H1 (cell line): ENCODE results near the gene CDCP1. TPM values are rescaled to one million over a fixed set of nuclear protein-coding genes. Genes with fewer than 3 reads are reported as not detected.

Experiments used
- CTCF ChIA-PET: fragments of 300-600 bp; sonication (Branson Sonifier 250); formaldehyde crosslinking; loops from one replicate; lab custom pipeline; 2021; ENCODE audit not compliant: partially characterized antibody; lab: Charles Lee
- POLR2A ChIA-PET: fragments of 300-600 bp; sonication (Branson Sonifier 250); formaldehyde crosslinking; loops from one replicate; lab custom pipeline; 2021; ENCODE audit warnings: inconsistent platforms; ENCODE audit not compliant: partially characterized antibody; lab: Charles Lee
- DNase-seq, 2 experiments: peaks; one replicate each; pipeline versions ENCODE4 v3.0.0 to v3.0.0-alpha.2; 2010 to 2022; ENCODE audit warnings: low spot score in 2 of 2, low read depth in 1 of 2, mixed read lengths in 1 of 2
- FAIRE-seq: peaks from 2 replicates; lab custom pipeline; 2011; peaks lifted over from hg19 to GRCh38; lab: Jason Lieb, UNC
- H2AFZ ChIP-seq: 2 replicates; pipeline ENCODE4 v1.8.1; 2012; ENCODE audit warnings: low read length, inconsistent platforms
- H2AK5ac ChIP-seq: 2 replicates; pipeline ENCODE4 v1.6.1; 2013; ENCODE audit warnings: low read depth, low read length
- H2BK120ac ChIP-seq: replicated peaks from 2 replicates; pipeline ENCODE3; 2013; ENCODE audit warnings: low read depth, low read length, inconsistent platforms
- H2BK12ac ChIP-seq: 2 replicates; pipeline ENCODE4 v1.6.1; 2013; ENCODE audit warnings: low read depth, low read length
- H2BK15ac ChIP-seq: 2 replicates; pipeline ENCODE4 v1.6.1; 2013; ENCODE audit warnings: low read length
- H2BK20ac ChIP-seq: 2 replicates; pipeline ENCODE4 v1.6.1; 2013; ENCODE audit warnings: low read length
- H2BK5ac ChIP-seq: 2 replicates; pipeline ENCODE4 v1.6.1; 2013; ENCODE audit warnings: low read depth, low read length
- H3K14ac ChIP-seq: 2 replicates; pipeline ENCODE4 v1.6.1; 2013; ENCODE audit warnings: inconsistent platforms; ENCODE audit not compliant: insufficient read length
- H3K18ac ChIP-seq: 2 replicates; pipeline ENCODE4 v1.6.1; 2013; ENCODE audit warnings: low read length; ENCODE audit errors: extremely low read depth
- H3K23ac ChIP-seq: 2 replicates; pipeline ENCODE4 v1.6.1; 2013; ENCODE audit warnings: inconsistent platforms; ENCODE audit not compliant: insufficient read length
- H3K23me2 ChIP-seq: 2 replicates; pipeline ENCODE4 v1.6.1; 2013; ENCODE audit warnings: low read depth, low read length
- H3K27ac ChIP-seq: 2 replicates; pipeline ENCODE4 v1.6.1; 2011; ENCODE audit warnings: low read depth, low read length, inconsistent platforms
- H3K27me3 ChIP-seq, 4 experiments: replicated peaks in 1 of 4; 1 replicate in 1 of 4; 2 replicates in 3 of 4; pipeline versions ENCODE4 v1.6.1 to v1.8.1; 2011 to 2013; ENCODE audit warnings: low read length in 3 of 4, mild to moderate bottlenecking in 3 of 4, inconsistent platforms in 2 of 4, mixed read lengths in 2 of 4, moderate library complexity in 1 of 4; ENCODE audit not compliant: control insufficient read depth in 3 of 4, insufficient read depth in 3 of 4; ENCODE audit errors: extremely low read depth in 1 of 4
- H3K36me3 ChIP-seq, 4 experiments: 2 replicates each; pipeline versions ENCODE4 v1.6.1 to v1.8.1; 2011 to 2013; ENCODE audit warnings: mild to moderate bottlenecking in 4 of 4, low read length in 3 of 4, moderate library complexity in 2 of 4, control low read depth in 1 of 4, inconsistent platforms in 1 of 4; ENCODE audit not compliant: insufficient read depth in 4 of 4, control insufficient read depth in 2 of 4
- H3K4ac ChIP-seq: replicated peaks from 2 replicates; pipeline ENCODE3; 2013; ENCODE audit warnings: low read length, low read depth, mixed read lengths, inconsistent platforms; ENCODE audit not compliant: insufficient read length
- H3K4me1 ChIP-seq, 4 experiments: replicated peaks in 1 of 4; 1 replicate in 1 of 4; 2 replicates in 3 of 4; pipeline versions ENCODE4 v1.6.1 to v1.8.1; 2011 to 2013; ENCODE audit warnings: low read length in 3 of 4, inconsistent platforms in 2 of 4, mixed read lengths in 1 of 4; ENCODE audit not compliant: insufficient read depth in 4 of 4, control insufficient read depth in 3 of 4
- H3K4me2 ChIP-seq, 2 experiments: 2 replicates each; pipeline versions ENCODE4 v1.6.1 to v1.8.1; 2011 to 2013; ENCODE audit warnings: low read depth in 2 of 2, low read length in 2 of 2, control low read depth in 1 of 2, inconsistent platforms in 1 of 2, mild to moderate bottlenecking in 1 of 2; ENCODE audit not compliant: insufficient read depth in 1 of 2
- H3K4me3 ChIP-seq, 4 experiments: fragments of 200-600, 300-600 bp in 1 of 4; sonication (generic), shearing (Covaris generic), sonication (Bioruptor Twin) in 1 of 4; 2 replicates each; pipeline versions ENCODE4 v1.5.1 to v1.8.1; 2011 to 2016; ENCODE audit warnings: low read length in 4 of 4, low read depth in 3 of 4, control low read depth in 2 of 4, inconsistent platforms in 2 of 4, mild to moderate bottlenecking in 2 of 4, mixed read lengths in 1 of 4, moderate library complexity in 1 of 4; ENCODE audit not compliant: insufficient read depth in 2 of 4; ENCODE audit errors: extremely low read depth in 1 of 4
- H3K56ac ChIP-seq: replicated peaks from 2 replicates; pipeline ENCODE3; 2013; ENCODE audit warnings: low read depth, mild to moderate bottlenecking, mixed read lengths, low read length, inconsistent platforms; ENCODE audit not compliant: insufficient read length
- H3K79me1 ChIP-seq: 2 replicates; pipeline ENCODE4 v1.6.1; 2013; ENCODE audit warnings: low read depth, low read length, control low read depth
- H3K79me2 ChIP-seq, 2 experiments: 2 replicates each; pipeline versions ENCODE4 v1.6.1 to v1.8.1; 2012 to 2013; ENCODE audit warnings: low read length in 2 of 2, mild to moderate bottlenecking in 2 of 2, inconsistent platforms in 1 of 2; ENCODE audit not compliant: insufficient read depth in 2 of 2, control insufficient read depth in 1 of 2
- H3K9ac ChIP-seq, 4 experiments: replicated peaks in 1 of 4; 1 replicate in 1 of 4; 2 replicates in 3 of 4; pipeline versions ENCODE4 v1.6.1 to v1.8.1; 2011 to 2013; ENCODE audit warnings: low read depth in 3 of 4, low read length in 3 of 4, control low read depth in 2 of 4, mild to moderate bottlenecking in 2 of 4, moderate library complexity in 2 of 4, inconsistent platforms in 1 of 4; ENCODE audit errors: extremely low read depth in 1 of 4
- H3K9me3 ChIP-seq, 2 experiments: 2 replicates each; pipeline versions ENCODE4 v1.6.1 to v1.8.1; 2012 to 2013; ENCODE audit warnings: mild to moderate bottlenecking in 2 of 2, moderate library complexity in 2 of 2, control low read depth in 1 of 2, inconsistent platforms in 1 of 2, low read depth in 1 of 2, low read length in 1 of 2, mixed read lengths in 1 of 2; ENCODE audit not compliant: insufficient read depth in 2 of 2
- H4K20me1 ChIP-seq, 2 experiments: replicated peaks in 1 of 2; 2 replicates each; pipeline versions ENCODE3 to v1.8.1; 2011 to 2013; ENCODE audit warnings: inconsistent platforms in 2 of 2, low read length in 2 of 2, mild to moderate bottlenecking in 1 of 2; ENCODE audit not compliant: insufficient read depth in 2 of 2, control insufficient read depth in 1 of 2
- H4K5ac ChIP-seq: 2 replicates; pipeline ENCODE4 v1.6.1; 2013; ENCODE audit warnings: low read length, low read depth, mixed read lengths, inconsistent platforms; ENCODE audit not compliant: insufficient read length
- H4K8ac ChIP-seq: 2 replicates; pipeline ENCODE4 v1.8.0; 2013; ENCODE audit warnings: mild to moderate bottlenecking, moderate library complexity, low read length, inconsistent platforms; ENCODE audit not compliant: insufficient read depth; ENCODE audit errors: extremely low read depth
- H4K91ac ChIP-seq: replicated peaks from 2 replicates; pipeline ENCODE3; 2013; ENCODE audit warnings: low read length, mixed read lengths, inconsistent platforms; ENCODE audit not compliant: insufficient read length
- WGBS, 2 experiments: shearing (Covaris generic) in 1 of 2; methylation state at CpG; one replicate each; pipeline versions ENCODE4 v1.1.6 to v1.1.7; 2013 to 2015; ENCODE audit warnings: low lambda C conversion rate in 2 of 2, mixed read lengths in 2 of 2, inconsistent platforms in 1 of 2, low coverage in 1 of 2, missing lambda C conversion rate in 1 of 2; ENCODE audit not compliant: insufficient replicate concordance in 2 of 2, insufficient coverage in 1 of 2, insufficient read length in 1 of 2; ENCODE audit errors: extremely low coverage in 1 of 2, missing lambda C conversion rate in 1 of 2; 5-methylcytosine and 5-hydroxymethylcytosine counted together
- polyA plus RNA-seq, 7 experiments: library from polyadenylated mRNA; depleted of rRNA in 3 of 7; stranded (reverse) in 5 of 7; unstranded in 2 of 7; fragments of >200 nt in 5 of 7; fragments of 200-250 nt in 2 of 7; gene quantifications; 1 replicate in 5 of 7; 2 replicates in 1 of 7; 4 replicates in 1 of 7; pipeline versions ENCODE4 v1.2.1 to v1.2.3, GENCODE V29; 2011 to 2013; ENCODE audit warnings: missing spikeins in 2 of 7, mixed read lengths in 2 of 7
- total RNA-seq: library from RNA; stranded (reverse); fragmentation: NEBNext Ultra II Directional; extraction: Animal tissue kit (Norgen Biotek cat#: 25700); gene quantifications from 2 replicates; pipeline ENCODE4 v1.2.1, GENCODE V29; 2021

CDCP1 gene
- total and polyA plus RNA-seq, 2 of the 8 experiments (the other 6 are each of a cell fraction or from before 2014, with no cell fraction given) = 10.0 to 23.3 TPM

- peaks cover 5 to 7% of the 10 kb centered on the region in 2 experiments for H4K20me1 ChIP-seq
- H3K18ac ChIP-seq = peak overlapping the region; percentile 13; the same call in 1 of the 2 replicates
- H3K14ac ChIP-seq = no peak overlapping the region
- H2BK20ac ChIP-seq = peak overlapping the region; percentile 29
- H2AFZ ChIP-seq = 0 out of 2 replicates have a peak overlapping the region, but pooled peaks have one; percentile 38
- H3K23ac ChIP-seq = no peak overlapping the region
- no peak for DNase-seq
- H3K4ac ChIP-seq = no peak overlapping the region
- H3K4me2 ChIP-seq = peak overlapping the region; percentile 38 to 52; a peak in 3 of 4 replicates
- no peak overlapping the region for H3K56ac ChIP-seq
- H3K23me2 ChIP-seq = no peaks in the 10 kb centered on the region
- H2BK120ac ChIP-seq = no peak overlapping the region
- peaks cover 0 to 47% of the 10 kb centered on the region in 2 experiments; a peak in 2 of 4 replicates for H3K79me2 ChIP-seq
- FAIRE-seq = no peak
- no peaks in the 10 kb centered on the region for H3K36me3 ChIP-seq
- H3K27ac ChIP-seq = no peak overlapping the region
- H4K5ac ChIP-seq = no peak overlapping the region
- no peak overlapping the region for H4K8ac ChIP-seq
- peaks cover 0 to 3% (median 1%) of the 10 kb centered on the region in 4 experiments; a peak in 1 of 7 replicates for H3K27me3 ChIP-seq
- no peak overlapping the region for H3K4me3 ChIP-seq
- no peak overlapping the region; the same call in 1 of the 2 replicates for H2AK5ac ChIP-seq
- no peak overlapping the region for H4K91ac ChIP-seq
- 94% methylated on average over 6 of the region's 6 CpGs; no CpG with 5 or more reads in 1 of the 2 experiments for WGBS, 2 experiments
- no peaks in the 10 kb centered on the region for H3K9me3 ChIP-seq
- POLR2A ChIA-PET = no interaction called here
- no peak overlapping the region for H3K9ac ChIP-seq
- H2BK12ac ChIP-seq = peak overlapping the region; percentile 85; the same call in 1 of the 2 replicates
- H2BK5ac ChIP-seq = 0 out of 2 replicates have a peak overlapping the region, but pooled peaks have one; percentile 28
- peak overlapping the region; percentile 76; the same call in 1 of the 2 replicates for H2BK15ac ChIP-seq
- peaks cover 7% of the 10 kb centered on the region for H3K79me1 ChIP-seq
- CTCF ChIA-PET = interaction anchor here (0.6 to 1.2 kb wide), 5 partner anchors 9 to 579 kb away, joined by 3 to 4 read pairs (median 3); no protein-coding TSS in a partner anchor
- H3K4me1 ChIP-seq = peaks cover 3 to 10% (median 4%) of the 10 kb centered on the region in 4 experiments; a peak in 4 of 7 replicates
Observed at GRCh38 chr3:45139372-45140140, 6.6 kb downstream of the CDCP1 start.
